Adrenal gland (tissue), 12 donors: ENCODE results near the gene IL31RA. TPM values are rescaled to one million over a fixed set of nuclear protein-coding genes. Genes with fewer than 3 reads are reported as not detected.

Experiments
- DNase-seq, 7 donors: peaks; one replicate each; pipeline ENCODE4 v3.0.0-alpha.2; 2019 to 2020
- H3K27ac ChIP-seq, 5 donors: fragments of 200-600 bp; sonication (generic) in 4 of 5; 1 replicate in 3 of 5; 2 replicates in 2 of 5; pipeline versions ENCODE4 v1.5.1 to v1.8.0; 2016 to 2020; ENCODE audit warnings: mild to moderate bottlenecking in 1 of 5
- H3K27me3 ChIP-seq: fragments of 200-600 bp; 2 replicates; pipeline ENCODE4 v1.8.0; 2021
- H3K36me3 ChIP-seq, 2 donors: fragments of 200-600 bp; replicated peaks in 1 of 2; 1 replicate in 1 of 2; 2 replicates in 1 of 2; pipeline versions ENCODE4 v1.5.1 to v1.8.0; 2018 to 2022
- H3K4me1 ChIP-seq, 2 donors: fragments of 200-600 bp; replicated peaks in 1 of 2; 1 replicate in 1 of 2; 2 replicates in 1 of 2; pipeline versions ENCODE4 v1.5.1 to v1.8.0; 2018 to 2021
- H3K4me3 ChIP-seq, 4 donors: fragments of 200-600 bp; sonication (generic) in 3 of 4; one replicate each; pipeline ENCODE4 v1.5.1; 2016 to 2018
- H3K9me3 ChIP-seq, 3 donors: fragments of 200-600 bp; sonication (generic) in 1 of 3; replicated peaks in 1 of 3; 1 replicate in 2 of 3; 2 replicates in 1 of 3; pipeline versions ENCODE4 v1.5.1 to v1.8.0; 2016 to 2021
- CTCF ChIP-seq, 6 experiments: fragments of 450-650 bp in 4 of 6; fragments of 200-600 bp in 2 of 6; sonication (generic) in 1 of 6; IDR thresholded peaks; 1 replicate in 5 of 6; 2 replicates in 1 of 6; pipeline versions ENCODE4 v1.5.1 to v1.8.0; 2016 to 2021; ENCODE audit warnings: antibody characterized with exemption in 6 of 6, mild to moderate bottlenecking in 2 of 6, moderate library complexity in 1 of 6
- POLR2A ChIP-seq, 2 donors: fragments of 450-650 bp; IDR thresholded peaks; one replicate each; pipeline ENCODE4 v1.6.1; 2017; ENCODE audit warnings: antibody characterized with exemption in 2 of 2, mild to moderate bottlenecking in 2 of 2, moderate library complexity in 1 of 2
- WGBS, 4 donors: extraction: QIAGEN DNeasy Blood & Tissue Kit in 2 of 4; methylation state at CpG; one replicate each; pipeline versions ENCODE4 v1.1.5 to v1.1.7; 2013 to 2017; 5-methylcytosine and 5-hydroxymethylcytosine counted together
- intact Hi-C, 2 donors: fragments of 100-400 bp; cut with DNase I; formaldehyde crosslinking; loops; one replicate each; pipeline versions ENCODE4 v1.14.1 to v1.15.0; 2022 to 2023
- polyA plus RNA-seq, 3 donors: library from polyadenylated mRNA; stranded (reverse); fragments of 200-250 nt in 2 of 3; fragments of 350-450 nt in 1 of 3; fragmentation: Illumina TruSeq in 1 of 3; extraction: RNeasy Lipid Tissue Mini Kit (QIAGEN cat#74804) in 1 of 3; gene quantifications; one replicate each; pipeline ENCODE4 v1.2.3, GENCODE V29; 2013 to 2014
- small RNA-seq, 2 donors: library from RNA; depleted of rRNA; stranded (forward); fragments of <200 nt; gene quantifications; one replicate each; pipeline ENCODE3, GENCODE V24; 2016
- total RNA-seq, 9 donors: library from RNA; depleted of rRNA in 4 of 9; stranded (reverse); fragments of >200 nt in 4 of 9; fragments of 120-200 nt in 1 of 9; fragmentation: NEBNext Ultra II Directional in 1 of 9; extraction: Animal tissue kit (Norgen Biotek cat#: 25700) in 1 of 9; gene quantifications; one replicate each; pipeline versions ENCODE4 v1.1.0 to v1.2.4, GENCODE V29; 2013 to 2023
- donor health status: healthy with polysubstance abuse.
- donor health status: Bipolar disorder and iron deficiency.
- donor health status: DM: yes; HTN: yes; CAD: no.
- donor health status: DM: no; HTN: no; CAD: no.
- donor health status: DM: no; HTN: no; CAD: no.
- donor health status: DM: yes; HTN: yes; CAD: no.

The IL31RA gene
- total and polyA plus RNA-seq, 12 donors = 0.05 to 0.61 TPM; not detected in 10

GRCh38 chr5:55966284-55966683 is 115.1 kb downstream of the IL31RA start:
- no peaks in the 10 kb centered on the region for H3K9me3 ChIP-seq
- no peak overlapping the region for H3K4me3 ChIP-seq
- peaks cover 0 to 59% of the 10 kb centered on the region in 2 donors for H3K36me3 ChIP-seq
- intact Hi-C loops = no loop called here
- no peaks in the 10 kb centered on the region for H3K27me3 ChIP-seq
- TF ChIP-seq CTCF (IDR thresholded peaks at IDR 0.05) (no peak), POLR2A (IDR thresholded peaks at IDR 0.05) (no peak)
- no peak overlapping the region for H3K27ac ChIP-seq
- no peak for DNase-seq
- H3K4me1 ChIP-seq = peaks cover under 1 to 31% of the 10 kb centered on the region in 2 donors

GRCh38 chr5:55969956-55970355 is 118.8 kb downstream of the IL31RA start:
- no peak for DNase-seq
- intact Hi-C loops = no loop called here
- TF ChIP-seq POLR2A (IDR thresholded peaks at IDR 0.05) = no peak
- TF ChIP-seq CTCF (IDR thresholded peaks at IDR 0.05) = no peak
- peaks cover 0 to 31% of the 10 kb centered on the region in 2 donors for H3K36me3 ChIP-seq
- no peak overlapping the region for H3K27ac ChIP-seq
- peaks cover 3 to 31% of the 10 kb centered on the region in 2 donors for H3K4me1 ChIP-seq
- H3K27me3 ChIP-seq = no peaks in the 10 kb centered on the region
- 5 to 30% (median 16%) methylated on average over 1 of the region's 1 CpG for WGBS, 4 donors
- no peak overlapping the region for H3K4me3 ChIP-seq
- no peaks in the 10 kb centered on the region for H3K9me3 ChIP-seq

Small RNAs within 50 kb of the gene (small RNA-seq; reads per million reads assigned to genes)
- gene AC016596.1 = 0 reads per million in 2 donors

Other genes with a start within 250 kb of the IL31RA start
- gene SLC38A9, start 139.0 kb upstream of the IL31RA start, total RNA-seq = 10 to 100 TPM; 11.1 to 61.4 (median 15.3) TPM
- gene SLC38A9, start 139.0 kb upstream of the IL31RA start, polyA plus RNA-seq = 10 to 100 TPM in 1 of 3 donors, 1 to 10 TPM in 2; 7.6 to 15.0 (median 8.7) TPM
- gene DDX4, start 113.3 kb upstream of the IL31RA start, total RNA-seq = under 1 TPM in 1 of 9 donors, not detected in 8; 0.06 TPM
- not detected for gene DDX4, start 113.3 kb upstream of the IL31RA start, polyA plus RNA-seq
- 100 to 1,000 TPM; 177 to 659 (median 351) TPM for gene IL6ST, start 143.6 kb downstream of the IL31RA start, total RNA-seq
- gene IL6ST, start 143.6 kb downstream of the IL31RA start, polyA plus RNA-seq = 100 to 1,000 TPM in 1 of 3 donors, 10 to 100 TPM in 2; 39.0 to 162 (median 49.3) TPM